Stimulated activated CD8-positive, alpha-beta memory T cell treated with anti-CD3 and anti-CD28 coated beads, Interleukin-12 subunit alpha, Interleukin-12 subunit beta, amount 100 ng/mL, for 24 hours (primary cell): ENCODE data around the gene IPMK.
"Not testable (repeated sequence)": the region's sequence is repeated elsewhere in the genome, so short reads cannot be mapped to it uniquely, and the experiment has no call there.

Source experiments
- DNase-seq: peaks from one replicate; pipeline ENCODE4 v3.0.0-alpha.2; 2020; ENCODE audit errors: extremely low read depth

IPMK gene

GRCh38 chr10:58220769-58221451, 46.8 kb downstream of the IPMK start:
- DNase-seq: no peak

- DNase-seq: no peak
These were observed 47.8 kb downstream of the IPMK start for GRCh38 chr10:58219875-58220274.

- DNase-seq: no peak
These were observed 50.1 kb downstream of the IPMK start for GRCh38 chr10:58217612-58218011.

GRCh38 chr10:58212622-58213021, 55.1 kb downstream of the IPMK start:
- no peak for DNase-seq

GRCh38 chr10:58210160-58210559, 57.5 kb downstream of the IPMK start:
- no peak for DNase-seq

- no peak for DNase-seq
These were observed 58.0 kb downstream of the IPMK start for GRCh38 chr10:58209669-58210068.

- DNase-seq: no peak
These were observed 61.4 kb downstream of the IPMK start for GRCh38 chr10:58206251-58206650.

GRCh38 chr10:58201704-58202103, 66.0 kb downstream of the IPMK start:
- no peak for DNase-seq

- no peak for DNase-seq
These were observed 78.4 kb downstream of the IPMK start for GRCh38 chr10:58189269-58189668.

GRCh38 chr10:58184120-58184670, 83.5 kb downstream of the IPMK start:
- no peak for DNase-seq

GRCh38 chr10:58180666-58181065, 87.0 kb downstream of the IPMK start:
- DNase-seq: no peak

GRCh38 chr10:58179238-58179637, 88.5 kb downstream of the IPMK start:
- DNase-seq: no peak

- no peak for DNase-seq
These were observed 88.9 kb downstream of the IPMK start for GRCh38 chr10:58178811-58179210.

GRCh38 chr10:58177362-58177947, 90.2 kb downstream of the IPMK start:
- no peak for DNase-seq

GRCh38 chr10:58175990-58176900, 91.4 kb downstream of the IPMK start:
- DNase-seq: no peak

- DNase-seq: no peak
These were observed 92.9 kb downstream of the IPMK start for GRCh38 chr10:58174831-58175230.

GRCh38 chr10:58173391-58173790, 94.3 kb downstream of the IPMK start:
- no peak for DNase-seq

- no peak for DNase-seq
These were observed 96.5 kb downstream of the IPMK start for GRCh38 chr10:58171146-58171545.

GRCh38 chr10:58164517-58164916, 103.2 kb downstream of the IPMK start:
- no peak for DNase-seq

- no peak for DNase-seq
These were observed 108.9 kb downstream of the IPMK start for GRCh38 chr10:58158806-58159205.

GRCh38 chr10:58157076-58157766, 110.5 kb downstream of the IPMK start:
- no peak for DNase-seq

- not testable (repeated sequence) for DNase-seq
These were observed 111.8 kb downstream of the IPMK start for GRCh38 chr10:58155941-58156340.
